Left lung (tissue), 10 donors: ENCODE measurements around the gene FBXL16. TPM values are rescaled to one million over a fixed set of nuclear protein-coding genes. Genes with fewer than 3 reads are reported as not detected.
A peak's percentile ranks its signal among the peaks of the same experiment; 100 is the strongest.

Experiments
- ATAC-seq: fragments of 200-7000 bp; cut with Tn5 transposase; one replicate; pipeline ENCODE4 v1.9.1; 2020; ENCODE audit warnings: moderate library complexity
- DNase-seq, 4 donors: peaks; one replicate each; pipeline ENCODE4 v3.0.0-alpha.2; 2013 to 2020
- H3K27ac ChIP-seq, 2 donors: fragments of 200-600 bp; sonication (generic) in 1 of 2; one replicate each; pipeline versions ENCODE4 v1.5.0 to v1.8.0; 2020 to 2021
- H3K27me3 ChIP-seq, 2 donors: fragments of 200-600 bp; sonication (generic) in 1 of 2; one replicate each; pipeline versions ENCODE4 v1.5.0 to v1.8.0; 2020 to 2021
- H3K36me3 ChIP-seq, 2 donors: fragments of 200-600 bp; sonication (generic) in 1 of 2; one replicate each; pipeline versions ENCODE4 v1.5.0 to v1.8.0; 2020 to 2021
- H3K4me1 ChIP-seq, 2 donors: fragments of 200-600 bp; one replicate each; pipeline ENCODE4 v1.8.0; 2021
- H3K4me3 ChIP-seq, 2 donors: fragments of 200-600 bp; sonication (generic) in 1 of 2; one replicate each; pipeline versions ENCODE4 v1.5.0 to v1.8.0; 2020 to 2021; ENCODE audit warnings: mild to moderate bottlenecking in 1 of 2
- H3K9me3 ChIP-seq, 2 donors: fragments of 200-600 bp; sonication (generic) in 1 of 2; one replicate each; pipeline versions ENCODE4 v1.5.0 to v1.8.0; 2020 to 2021
- intact Hi-C, 2 donors: fragments of 100-400 bp; cut with DNase I; formaldehyde crosslinking; loops; one replicate each; pipeline versions ENCODE4 v1.11.2 to v1.14.2; 2022
- polyA plus RNA-seq, 6 donors: library from polyadenylated mRNA; unstranded; fragments of 120-200 nt; gene quantifications; one replicate each; pipeline ENCODE4 v1.2.1, GENCODE V29; 2013; ENCODE audit not compliant: insufficient read length in 6 of 6
- total RNA-seq, 2 donors: library from RNA; stranded (reverse); fragmentation: NEBNext Ultra II Directional; extraction: Animal tissue kit (Norgen Biotek cat#: 25700); gene quantifications; one replicate each; pipeline ENCODE4 v1.2.1, GENCODE V29; 2021
- TF ChIP-seq, protein P1 (sequence below), 2 donors: fragments of 200-600 bp; sonication (generic) in 1 of 2; IDR thresholded peaks; one replicate each; pipeline versions ENCODE4 v1.5.0 to v1.8.0; 2021; ENCODE audit warnings: antibody characterized with exemption in 2 of 2
- donor health status: DM: no; HTN: yes; CAD: no.
- donor health status: DM: no; HTN: no; CAD: no.

The FBXL16 gene
- total and polyA plus RNA-seq, 8 donors: 0.48 to 5.7 (median 0.72) TPM

DNA sequence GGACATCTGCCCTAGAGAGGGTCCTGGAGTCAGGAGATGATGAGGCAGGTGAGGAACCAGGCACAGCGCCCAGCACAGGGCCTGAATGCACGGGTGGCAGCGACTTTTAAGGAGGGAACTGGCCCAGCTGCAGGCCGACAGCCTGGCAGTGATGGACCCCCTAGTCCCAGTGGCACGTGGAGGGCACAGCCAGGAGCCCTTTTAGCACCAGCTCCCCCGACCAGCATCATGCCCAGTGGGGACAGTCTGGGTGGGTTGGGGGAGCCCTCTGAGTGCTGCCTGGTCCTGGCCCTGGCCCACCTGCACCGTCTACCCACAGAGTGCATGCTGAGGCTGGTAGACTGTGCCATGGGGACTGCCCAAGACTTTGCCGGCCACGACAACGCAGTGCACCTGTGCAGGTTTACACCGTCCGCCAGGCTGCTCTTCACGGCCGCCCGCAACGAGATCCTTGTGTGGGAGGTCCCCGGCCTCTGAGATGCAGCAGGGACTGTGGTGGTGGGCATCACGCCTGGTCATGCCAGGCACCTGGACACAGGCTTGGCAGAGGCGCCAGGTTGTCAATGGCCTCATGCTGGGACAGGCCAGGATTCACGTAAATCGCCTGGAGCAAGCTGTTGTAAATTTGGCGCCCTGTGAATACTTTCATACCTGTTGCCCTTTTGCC is 38.4 kb downstream of the FBXL16 start:
- TF ChIP-seq, protein P1, sequence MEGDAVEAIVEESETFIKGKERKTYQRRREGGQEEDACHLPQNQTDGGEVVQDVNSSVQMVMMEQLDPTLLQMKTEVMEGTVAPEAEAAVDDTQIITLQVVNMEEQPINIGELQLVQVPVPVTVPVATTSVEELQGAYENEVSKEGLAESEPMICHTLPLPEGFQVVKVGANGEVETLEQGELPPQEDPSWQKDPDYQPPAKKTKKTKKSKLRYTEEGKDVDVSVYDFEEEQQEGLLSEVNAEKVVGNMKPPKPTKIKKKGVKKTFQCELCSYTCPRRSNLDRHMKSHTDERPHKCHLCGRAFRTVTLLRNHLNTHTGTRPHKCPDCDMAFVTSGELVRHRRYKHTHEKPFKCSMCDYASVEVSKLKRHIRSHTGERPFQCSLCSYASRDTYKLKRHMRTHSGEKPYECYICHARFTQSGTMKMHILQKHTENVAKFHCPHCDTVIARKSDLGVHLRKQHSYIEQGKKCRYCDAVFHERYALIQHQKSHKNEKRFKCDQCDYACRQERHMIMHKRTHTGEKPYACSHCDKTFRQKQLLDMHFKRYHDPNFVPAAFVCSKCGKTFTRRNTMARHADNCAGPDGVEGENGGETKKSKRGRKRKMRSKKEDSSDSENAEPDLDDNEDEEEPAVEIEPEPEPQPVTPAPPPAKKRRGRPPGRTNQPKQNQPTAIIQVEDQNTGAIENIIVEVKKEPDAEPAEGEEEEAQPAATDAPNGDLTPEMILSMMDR (IDR thresholded peaks at IDR 0.05): no peak
- H3K9me3 ChIP-seq: no peaks in the 10 kb centered on the region
- H3K36me3 ChIP-seq: peaks cover 0 to 34% of the 10 kb centered on the region in 2 donors
- intact Hi-C loops: no loop called here
- H3K27ac ChIP-seq: peak overlapping the region; percentile 69 to 70
- DNase-seq (no peak), ATAC-seq (no peak)
- H3K27me3 ChIP-seq: no peaks in the 10 kb centered on the region
- H3K4me1 ChIP-seq: peaks cover 6 to 18% of the 10 kb centered on the region in 2 donors
- H3K4me3 ChIP-seq: peak overlapping the region in 1 of 2 donors; percentile 83

DNA sequence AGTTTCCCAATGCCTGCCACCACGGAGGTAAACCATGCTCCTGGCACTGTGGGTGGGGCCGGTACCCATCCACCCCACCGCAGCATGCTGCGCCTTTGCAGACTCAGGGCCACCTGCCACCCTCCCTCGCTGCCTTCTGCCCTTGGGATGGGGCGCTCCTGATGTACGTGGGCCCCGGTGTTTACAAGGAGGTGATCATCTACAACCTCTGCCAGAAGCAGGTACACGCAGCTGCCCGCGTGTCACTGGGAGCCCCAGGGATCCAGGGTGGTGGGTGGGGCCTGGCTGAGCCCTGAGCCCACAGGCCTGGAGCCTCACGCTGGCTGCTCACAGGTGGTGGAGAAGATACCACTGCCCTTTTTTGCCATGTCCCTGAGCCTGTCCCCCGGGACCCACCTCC is 39.0 kb downstream of the FBXL16 start:
- H3K27me3 ChIP-seq: no peaks in the 10 kb centered on the region
- DNase-seq: no peak
- intact Hi-C loops: no loop called here
- H3K4me3 ChIP-seq: no peak overlapping the region
- peaks cover 0 to 27% of the 10 kb centered on the region in 2 donors for H3K36me3 ChIP-seq
- TF ChIP-seq, protein P1 (IDR thresholded peaks at IDR 0.05): no peak
- H3K27ac ChIP-seq: no peak overlapping the region
- H3K9me3 ChIP-seq: no peaks in the 10 kb centered on the region
- no peak for ATAC-seq
- H3K4me1 ChIP-seq: peaks cover 6 to 19% of the 10 kb centered on the region in 2 donors

DNA sequence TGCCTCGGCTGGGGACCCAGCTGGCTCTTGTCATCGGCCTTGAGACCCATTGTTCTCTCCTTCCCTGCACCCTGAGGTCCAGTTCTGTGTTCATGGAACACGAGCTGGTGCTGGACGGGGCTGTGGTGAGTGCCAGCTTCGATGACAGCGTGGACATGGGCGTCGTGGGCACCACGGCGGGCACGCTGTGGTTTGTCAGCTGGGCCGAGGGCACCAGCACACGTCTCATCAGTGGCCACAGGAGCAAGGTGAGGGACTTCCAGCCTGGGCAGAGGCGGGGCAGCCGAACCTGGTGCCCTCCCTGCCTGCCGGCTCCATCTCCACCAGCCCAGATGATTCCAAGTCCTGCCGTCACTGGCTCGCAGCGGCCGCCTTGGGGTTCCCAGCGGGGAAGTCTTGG is 43.0 kb downstream of the FBXL16 start:
- TF ChIP-seq, protein P1 (IDR thresholded peaks at IDR 0.05): no peak
- no peak overlapping the region for H3K4me3 ChIP-seq
- H3K27ac ChIP-seq: no peak overlapping the region
- no peaks in the 10 kb centered on the region for H3K27me3 ChIP-seq
- ATAC-seq: no peak
- H3K9me3 ChIP-seq: no peaks in the 10 kb centered on the region
- intact Hi-C loops: loop anchor here in 1 of 2 donors (5.0 kb wide), 1 partner anchor 85 kb away; no protein-coding TSS in a partner anchor
- no peak for DNase-seq
- peaks cover 0 to 18% of the 10 kb centered on the region in 2 donors for H3K36me3 ChIP-seq
- H3K4me1 ChIP-seq: peaks cover 3 to 21% of the 10 kb centered on the region in 2 donors

DNA sequence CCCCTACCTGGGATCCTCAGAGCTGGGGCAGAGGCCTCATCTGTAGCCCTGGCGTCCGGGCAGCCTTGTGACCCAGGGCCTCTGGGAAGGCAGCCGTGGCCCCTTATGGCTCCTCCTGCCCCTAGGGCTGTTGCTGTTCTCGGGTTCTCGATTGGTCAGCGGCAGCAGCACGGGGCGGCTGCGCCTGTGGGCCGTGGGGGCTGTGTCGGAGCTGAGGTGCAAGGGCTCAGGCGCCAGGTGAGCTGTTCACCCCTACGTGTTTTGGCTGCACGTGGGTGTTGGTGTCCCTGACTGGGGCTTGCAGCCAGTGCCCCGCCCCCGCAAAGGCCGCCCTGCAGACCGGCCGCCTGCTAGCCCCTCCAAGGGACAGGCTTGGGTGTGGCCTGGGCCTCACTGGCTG is 43.5 kb downstream of the FBXL16 start:
- DNase-seq: no peak
- Histone ChIP-seq H3K27ac (no peak overlapping the region), H3K9me3 (no peaks in the 10 kb centered on the region), H3K27me3 (no peaks in the 10 kb centered on the region), H3K36me3 (peaks cover 0 to 22% of the 10 kb centered on the region in 2 donors), H3K4me3 (no peak overlapping the region), H3K4me1 (peaks cover 3 to 17% of the 10 kb centered on the region in 2 donors)
- ATAC-seq: no peak
- intact Hi-C loops: loop anchor here in 1 of 2 donors (5.0 kb wide), 1 partner anchor 85 kb away; no protein-coding TSS in a partner anchor
- TF ChIP-seq, protein P1 (IDR thresholded peaks at IDR 0.05): no peak

DNA sequence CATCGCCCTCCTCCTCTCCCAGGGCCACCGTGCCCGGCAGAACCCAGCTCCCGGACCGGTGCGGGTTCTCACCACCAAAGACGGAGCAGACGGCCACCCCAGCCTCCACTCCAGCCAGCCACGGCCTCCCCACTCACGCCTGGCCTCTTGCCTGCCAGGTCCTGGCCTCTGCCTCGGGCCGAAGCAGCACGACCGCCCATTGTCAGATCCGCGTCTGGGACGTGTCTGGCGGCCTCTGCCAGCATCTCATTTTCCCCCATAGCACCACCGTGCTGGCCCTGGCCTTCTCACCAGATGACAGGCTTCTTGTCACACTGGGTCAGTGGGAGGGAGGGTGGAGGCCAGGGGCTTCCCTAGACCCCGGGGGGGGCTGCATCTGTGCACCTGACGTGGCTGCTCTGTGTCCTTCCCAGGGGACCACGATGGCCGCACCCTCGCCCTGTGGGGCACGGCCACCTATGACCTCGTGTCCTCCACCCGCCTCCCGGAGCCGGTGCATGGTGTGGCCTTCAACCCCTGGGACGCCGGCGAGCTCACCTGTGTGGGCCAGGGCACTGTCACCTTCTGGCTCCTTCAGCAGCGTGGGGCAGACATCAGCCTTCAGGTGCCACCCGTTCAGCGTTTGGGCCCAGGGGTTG is 44.3 kb downstream of the FBXL16 start:
- ATAC-seq: no peak
- intact Hi-C loops: loop anchor here in 1 of 2 donors (5.0 kb wide), 1 partner anchor 84 kb away; no protein-coding TSS in a partner anchor
- H3K4me3 ChIP-seq: no peak overlapping the region

More for the DNA sequence above, 44.3 kb downstream of the FBXL16 start:
- Histone ChIP-seq H3K9me3 (no peaks in the 10 kb centered on the region), H3K27me3 (no peaks in the 10 kb centered on the region), H3K4me1 (peaks cover 3 to 17% of the 10 kb centered on the region in 2 donors), H3K27ac (peak overlapping the region; percentile 19 to 55), H3K36me3 (peaks cover 0 to 30% of the 10 kb centered on the region in 2 donors)
- TF ChIP-seq, protein P1 (IDR thresholded peaks at IDR 0.05): no peak
- DNase-seq: no peak
